Hindlimb muscle (tissue), 1 donor: ENCODE measurements around the gene CPEB1. TPM values are rescaled to one million over a fixed set of nuclear protein-coding genes. Genes with fewer than 3 reads are reported as not detected.

Experiments
- DNase-seq: peaks from one replicate; pipeline ENCODE4 v3.0.0-alpha.2; 2013
- polyA plus RNA-seq: library from polyadenylated mRNA; unstranded; fragments of 120-200 nt; gene quantifications from one replicate; pipeline ENCODE4 v1.2.1, GENCODE V29; 2013; ENCODE audit not compliant: insufficient read length

CPEB1 gene
- polyA plus RNA-seq, 1 donor = 0.41 TPM

DNA sequence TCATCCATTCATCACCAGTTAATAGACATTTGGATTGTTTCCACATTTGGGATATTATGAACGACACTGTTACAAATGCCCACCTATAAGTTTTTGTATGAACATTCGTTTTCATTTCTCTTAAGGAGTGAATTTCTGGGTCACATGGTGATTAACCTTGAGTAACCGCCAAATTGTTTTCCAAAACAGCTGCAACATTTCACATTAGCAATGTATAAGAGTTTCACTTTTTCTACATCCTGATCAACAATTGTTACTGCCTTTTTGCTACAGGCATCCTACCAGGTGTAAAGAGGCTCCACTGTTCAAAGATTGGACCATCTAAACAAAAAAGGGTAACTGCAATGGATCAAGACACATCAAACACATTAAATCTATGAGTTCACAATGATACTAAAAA, 52.0 kb downstream of the CPEB1 start:
- no peak for DNase-seq

DNA sequence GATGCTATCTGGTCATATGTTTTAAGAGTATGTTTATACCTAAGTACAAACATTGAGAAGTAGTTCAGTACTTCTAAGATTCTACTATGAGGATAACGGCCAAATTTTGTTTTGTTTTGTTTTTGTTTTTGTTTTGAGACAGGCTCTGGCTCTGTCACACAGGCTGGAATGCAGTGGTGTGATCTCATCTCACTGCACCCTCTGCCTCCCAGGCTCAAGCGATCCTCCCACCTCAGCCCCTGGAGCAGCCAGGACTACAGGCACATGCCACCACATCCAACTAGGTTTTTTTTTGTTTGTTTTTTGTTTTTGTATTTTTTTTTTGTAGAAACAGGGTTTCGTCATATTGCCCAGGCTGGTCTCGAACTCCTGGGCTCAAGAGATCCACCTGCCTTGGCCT, 59.4 kb downstream of the CPEB1 start:
- no peak for DNase-seq

DNA sequence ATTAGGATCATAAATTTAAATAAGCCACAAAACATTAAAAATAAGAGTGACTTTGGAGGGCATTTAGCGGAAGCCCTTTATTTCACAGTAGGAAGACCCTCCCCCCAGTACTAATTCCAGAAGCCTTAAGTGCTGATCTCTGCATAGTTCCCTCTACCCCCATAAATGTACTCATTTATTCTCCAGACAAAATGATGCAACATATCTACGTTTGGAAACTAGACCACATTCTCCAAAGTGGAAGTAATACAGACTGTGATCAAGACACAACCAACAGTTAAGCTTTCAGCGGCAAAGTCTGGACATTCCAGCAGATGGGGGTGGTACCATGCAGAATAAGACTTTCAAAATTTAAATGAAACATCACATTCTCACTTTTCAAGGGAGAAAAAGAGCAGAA, 62.1 kb downstream of the CPEB1 start:
- DNase-seq = no peak

DNA sequence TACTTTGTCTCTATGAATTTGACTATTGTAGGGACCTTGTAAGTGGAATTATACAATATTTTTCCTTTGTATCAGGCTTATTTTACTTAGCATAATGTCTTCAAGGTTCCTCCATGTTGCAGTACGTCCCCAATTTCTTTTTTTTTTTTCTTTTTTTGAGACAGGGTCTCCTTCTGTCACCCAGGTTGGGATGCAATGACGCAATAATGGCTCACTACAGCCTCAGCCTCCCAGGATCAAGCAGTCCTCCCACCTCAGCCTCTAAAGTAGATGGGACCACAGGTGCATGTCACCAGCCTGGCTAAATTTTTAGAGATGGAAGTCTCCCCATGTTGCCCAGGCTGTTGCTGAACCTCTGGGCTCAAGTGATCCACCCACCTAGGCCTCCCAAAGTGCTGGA, 66.5 kb downstream of the CPEB1 start:
- no peak for DNase-seq

DNA sequence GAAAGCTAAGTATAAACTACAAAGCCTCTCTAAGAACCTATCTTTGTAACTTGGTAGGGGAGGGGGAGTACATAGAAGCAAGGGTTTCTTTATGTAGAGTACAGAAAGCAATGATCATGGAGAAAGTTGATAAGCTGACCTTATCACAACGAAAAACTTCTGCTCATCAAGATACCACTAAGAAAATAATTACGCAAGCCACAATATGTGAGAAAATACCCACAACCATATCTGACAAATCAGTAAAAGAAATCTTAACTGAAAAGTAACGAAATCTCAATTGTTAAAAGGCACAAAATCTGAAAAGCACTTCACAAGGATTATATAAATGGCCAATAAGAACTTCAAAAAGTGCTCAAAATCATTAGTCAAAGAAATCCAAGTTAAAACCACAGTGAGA, 71.8 kb downstream of the CPEB1 start:
- no peak for DNase-seq

DNA sequence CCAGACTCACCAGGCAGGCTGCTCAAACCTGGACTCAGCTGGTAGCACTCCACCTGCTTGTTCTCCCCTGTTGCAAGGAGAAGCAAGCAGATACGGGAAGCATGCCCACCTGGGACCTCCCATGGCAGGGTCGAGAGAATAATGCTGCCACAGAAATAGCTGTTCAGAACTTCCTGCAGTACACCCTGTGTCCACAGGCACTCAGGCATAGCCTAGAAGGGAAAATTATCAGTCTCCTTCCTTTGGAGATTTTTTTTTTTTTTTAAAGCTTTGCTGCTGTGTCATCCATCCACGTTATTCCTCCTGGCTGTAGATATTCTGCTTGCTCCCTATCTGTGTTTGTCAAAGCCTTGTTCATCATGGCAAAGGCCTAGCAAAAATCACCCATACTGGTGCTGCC, 74.2 kb downstream of the CPEB1 start:
- DNase-seq = no peak

DNA sequence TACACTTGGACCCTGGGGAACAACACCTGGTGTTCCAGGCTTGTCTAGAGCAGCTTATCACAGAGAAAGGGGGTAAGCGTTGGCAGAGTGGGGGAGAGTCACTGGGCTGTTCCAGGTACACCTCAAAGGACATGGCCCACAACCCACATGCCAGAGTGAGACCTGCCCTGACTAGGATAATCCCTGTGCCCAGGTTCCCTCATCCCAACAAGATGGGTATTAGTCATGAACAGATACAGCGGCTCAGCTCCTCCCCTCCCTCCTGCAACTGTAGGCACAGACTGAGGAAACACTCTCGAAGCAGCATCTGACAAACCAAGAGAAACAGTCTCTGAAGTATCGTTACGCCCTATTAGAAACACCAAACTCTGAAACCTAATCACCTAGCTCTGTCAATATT, 74.9 kb downstream of the CPEB1 start:
- DNase-seq = no peak

DNA sequence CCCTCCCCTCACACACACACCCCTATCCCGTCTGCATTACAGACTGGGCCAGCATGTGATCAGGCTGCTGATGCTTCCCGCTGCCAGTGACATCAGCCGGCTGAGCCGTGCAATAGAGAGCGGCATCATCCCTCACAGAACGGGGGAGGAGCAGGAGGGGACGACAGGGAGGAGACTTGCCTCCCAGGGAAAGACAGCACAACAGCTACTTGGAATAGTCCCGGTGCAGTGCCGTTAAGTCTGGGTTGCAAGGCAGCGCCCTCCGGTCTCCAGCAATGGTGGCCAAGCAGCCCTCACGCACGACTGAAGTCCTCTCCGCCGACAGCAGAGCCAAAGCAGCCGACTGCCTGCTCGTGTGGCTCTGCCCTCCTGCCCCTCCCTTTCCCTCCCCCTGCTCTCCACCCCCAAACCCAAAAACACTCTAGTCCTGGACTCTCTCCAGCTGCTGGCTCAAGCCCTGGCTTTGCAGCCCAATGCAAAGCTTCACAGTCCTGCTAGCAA, 75.4 kb downstream of the CPEB1 start:
- peak; percentile 74 for DNase-seq

DNA sequence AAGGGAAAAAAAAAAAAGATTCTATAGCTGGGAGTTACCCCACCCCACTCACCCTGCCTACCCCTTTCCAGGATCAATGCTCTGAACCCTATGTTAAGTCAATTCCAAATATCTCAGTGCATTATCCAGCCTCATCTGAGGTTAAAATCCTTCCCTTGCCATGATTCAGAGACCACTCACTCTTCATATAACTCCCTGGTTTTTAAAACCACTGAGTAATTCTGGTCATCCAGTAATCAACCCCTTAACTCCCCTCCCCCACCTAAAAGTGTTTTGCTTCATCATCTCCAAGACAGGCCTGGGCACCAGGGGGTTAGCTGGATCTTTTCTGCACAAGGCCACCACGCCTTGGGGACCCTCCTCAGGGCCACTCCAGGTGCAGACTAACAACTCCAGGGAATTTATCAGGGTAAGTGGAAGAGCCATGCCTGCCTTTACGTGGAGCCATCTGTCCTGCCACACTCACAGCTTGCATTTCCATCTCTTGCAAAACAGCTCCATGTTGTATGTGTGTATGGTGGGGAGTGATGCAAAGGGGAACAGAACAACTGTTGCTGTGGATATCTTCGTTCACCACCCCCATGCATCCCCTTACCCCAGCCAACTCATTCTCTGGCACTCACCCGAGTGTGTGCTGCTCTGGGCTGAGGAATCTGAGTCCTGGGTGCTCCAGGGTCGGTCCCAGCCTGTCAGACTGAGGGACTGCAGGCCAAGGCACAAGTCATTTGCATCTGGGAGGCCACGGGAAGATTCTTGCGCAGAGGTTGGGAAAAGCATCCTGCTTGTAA, 76.2 kb downstream of the CPEB1 start:
- DNase-seq = no peak

DNA sequence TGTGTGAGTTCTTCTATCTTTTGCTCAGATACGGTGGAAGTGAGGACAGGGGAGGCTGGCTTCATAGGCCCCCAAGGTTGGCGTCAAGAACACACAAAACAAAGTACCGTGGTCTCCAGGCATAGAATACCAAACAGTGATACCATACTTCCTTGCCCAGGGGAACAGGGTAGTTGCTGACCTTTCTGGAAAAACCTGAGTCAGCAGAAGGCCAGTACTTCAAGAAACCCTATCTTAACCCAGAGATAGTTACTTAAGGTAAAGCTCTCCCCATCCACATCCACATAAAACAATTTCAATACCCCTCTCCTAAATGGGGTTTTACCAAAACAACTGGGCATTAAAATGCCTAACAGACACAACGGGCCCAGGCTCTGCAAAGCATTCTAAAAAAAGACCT, 77.3 kb downstream of the CPEB1 start:
- no peak for DNase-seq

DNA sequence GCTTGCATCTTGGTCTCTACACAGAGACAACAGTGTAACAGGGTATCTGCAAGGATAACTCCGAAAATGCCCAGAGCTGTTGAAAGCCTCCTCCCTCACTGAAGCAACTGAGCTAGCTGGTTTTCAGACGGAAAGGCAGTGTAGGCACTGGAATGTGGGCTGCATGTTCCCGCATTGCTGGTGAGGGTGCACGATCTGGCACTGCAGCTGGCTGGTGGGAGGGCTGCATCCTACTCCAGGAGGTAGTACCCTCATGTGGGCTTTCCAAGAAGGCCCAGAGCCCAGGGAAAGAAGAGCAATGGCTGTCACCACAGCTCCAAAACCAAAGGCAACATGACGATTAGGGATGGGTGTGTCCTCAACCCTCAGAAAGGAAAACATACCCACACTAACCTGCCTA, 78.2 kb downstream of the CPEB1 start:
- no peak for DNase-seq

DNA sequence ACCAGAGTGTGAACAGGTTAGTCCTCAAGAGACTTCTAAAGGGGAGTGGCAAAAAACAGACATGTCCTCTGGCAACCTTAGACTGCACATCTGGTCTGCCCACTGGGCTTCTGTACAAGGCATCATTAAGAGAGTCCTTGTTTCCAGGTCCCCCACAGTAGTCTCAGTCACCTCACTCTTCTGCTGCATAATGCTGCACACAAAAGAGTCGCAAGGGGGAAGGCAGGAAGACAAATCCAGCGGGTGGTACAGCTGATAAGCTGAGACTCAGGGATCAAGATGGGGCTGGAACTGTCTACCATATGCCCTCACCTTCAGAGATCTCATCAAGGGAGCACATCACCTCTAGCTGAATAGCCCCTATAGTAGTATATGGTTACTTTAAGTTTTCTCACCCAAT, 79.5 kb downstream of the CPEB1 start:
- DNase-seq = no peak

DNA sequence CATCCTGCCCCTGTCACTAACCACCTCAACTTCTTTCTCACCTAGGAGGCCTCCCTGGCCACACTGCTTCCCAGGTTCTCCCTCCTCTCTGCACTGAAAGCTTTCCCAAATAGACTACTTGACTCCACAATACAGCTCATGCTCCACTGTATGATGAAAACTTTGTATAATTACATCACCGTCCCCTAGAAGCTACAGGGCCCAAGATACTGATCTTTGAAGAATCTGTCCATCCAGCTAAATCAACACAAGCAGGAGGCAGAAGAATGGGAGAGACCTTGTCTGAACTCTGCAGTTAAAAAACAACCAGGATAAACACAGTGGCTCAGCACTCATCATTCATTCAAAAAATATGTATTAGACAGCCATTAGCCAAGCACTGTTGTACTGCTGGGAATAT, 80.5 kb downstream of the CPEB1 start:
- no peak for DNase-seq

DNA sequence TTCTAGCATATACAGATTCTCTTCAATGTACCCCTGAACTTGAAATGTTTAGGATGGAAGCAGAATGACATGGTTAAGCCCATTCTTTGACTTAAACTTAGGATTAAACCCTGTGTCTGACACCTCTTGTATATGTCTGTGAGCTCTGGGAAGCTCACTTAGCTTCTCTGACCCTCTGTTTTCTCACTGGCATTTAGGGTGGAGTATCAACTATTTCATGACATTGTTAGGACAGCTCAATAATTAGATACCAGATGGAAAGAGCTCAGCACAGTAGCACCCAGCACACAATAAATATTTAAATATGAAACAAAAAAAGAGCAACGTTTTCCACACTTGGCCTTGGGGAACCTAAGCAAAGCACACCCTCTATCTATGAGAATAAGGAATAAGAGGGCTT, 88.7 kb downstream of the CPEB1 start:
- no peak for DNase-seq

DNA sequence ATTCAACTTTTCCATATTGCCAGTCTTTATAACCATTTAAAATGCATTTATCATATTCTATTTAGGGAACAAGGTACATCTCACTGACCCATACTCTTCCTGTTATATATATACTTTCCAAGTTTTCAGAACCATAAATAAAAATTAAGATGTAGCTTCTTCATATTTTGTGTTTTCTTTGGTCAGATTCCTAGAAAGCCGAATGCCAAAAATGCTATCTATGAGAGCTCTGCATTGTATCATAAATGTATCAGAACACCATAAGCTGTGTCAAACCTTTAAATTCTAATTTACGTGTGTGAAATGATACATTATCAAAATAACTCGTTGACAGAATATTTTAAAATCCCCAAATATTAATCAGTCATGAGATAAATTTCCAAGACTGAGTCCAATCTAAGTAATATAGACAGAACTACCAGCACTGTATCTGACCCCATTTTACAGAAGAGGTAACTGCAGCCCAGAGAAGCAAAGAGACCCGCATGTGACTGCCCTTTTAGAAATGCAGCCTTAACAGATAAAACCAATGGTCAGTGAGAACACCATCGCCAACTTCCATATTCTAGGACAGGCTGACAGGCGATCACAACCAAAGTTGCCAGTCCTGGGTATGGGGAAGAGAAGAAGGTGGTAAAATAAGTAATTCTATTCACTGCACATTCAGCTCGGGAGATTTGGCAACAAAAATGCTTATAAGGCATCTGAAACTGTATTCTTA, 90.7 kb downstream of the CPEB1 start:
- no peak for DNase-seq

DNA sequence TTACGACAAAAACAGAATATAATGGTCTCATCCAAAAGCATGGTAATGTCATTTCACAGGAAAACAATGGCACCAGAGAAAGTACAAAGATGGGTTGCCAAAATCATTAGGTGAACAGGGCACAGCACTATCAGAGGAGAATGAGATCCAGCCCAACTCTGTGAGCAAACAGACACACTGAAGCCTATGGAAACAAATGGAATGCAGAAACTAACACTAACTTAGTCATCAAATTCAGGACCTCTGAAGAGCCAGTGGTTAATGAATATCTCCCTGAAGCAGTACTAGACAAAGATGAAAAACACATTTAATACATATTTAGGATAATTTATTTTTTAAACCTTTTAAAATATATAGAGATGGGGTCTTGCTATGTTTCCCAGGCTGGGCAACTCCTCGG, 92.3 kb downstream of the CPEB1 start:
- no peak for DNase-seq

DNA sequence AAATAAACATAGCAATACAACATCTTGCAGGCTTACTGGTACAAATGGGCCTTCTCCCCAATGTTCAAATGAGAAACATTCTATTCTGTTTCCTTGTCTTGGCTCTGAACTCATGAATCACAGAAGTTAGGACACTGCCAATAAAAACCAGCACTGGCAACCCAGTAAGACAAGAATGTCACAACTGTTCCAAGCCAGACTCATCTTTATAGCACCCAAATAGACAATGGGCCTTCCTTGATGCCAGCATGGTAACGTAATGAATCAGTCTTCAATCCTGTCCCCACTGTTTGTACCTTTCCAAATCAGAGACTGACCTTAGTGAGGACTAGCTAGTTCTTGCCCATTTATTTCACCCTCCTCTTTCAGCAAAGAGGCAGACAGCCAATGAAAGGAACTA, 92.8 kb downstream of the CPEB1 start:
- DNase-seq = no peak

DNA sequence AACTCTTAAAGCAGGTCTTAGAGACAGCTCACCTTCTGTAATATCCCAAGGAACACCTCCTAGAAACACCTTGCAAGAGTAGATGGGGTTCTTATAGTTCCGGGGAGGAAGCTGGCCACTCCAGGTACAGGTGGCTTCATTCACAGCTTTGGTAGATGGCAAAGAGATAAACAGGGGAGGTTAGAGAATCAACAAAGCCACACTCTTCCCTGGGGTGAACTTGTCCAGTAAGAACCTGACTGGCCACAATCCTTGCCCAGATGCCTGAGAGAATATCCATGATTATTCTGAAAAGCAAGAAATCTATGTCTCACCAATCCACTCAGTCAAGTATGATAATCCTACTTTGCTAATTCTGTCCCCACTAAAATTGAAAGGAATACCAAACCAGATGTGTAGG, 93.3 kb downstream of the CPEB1 start:
- DNase-seq = no peak

DNA sequence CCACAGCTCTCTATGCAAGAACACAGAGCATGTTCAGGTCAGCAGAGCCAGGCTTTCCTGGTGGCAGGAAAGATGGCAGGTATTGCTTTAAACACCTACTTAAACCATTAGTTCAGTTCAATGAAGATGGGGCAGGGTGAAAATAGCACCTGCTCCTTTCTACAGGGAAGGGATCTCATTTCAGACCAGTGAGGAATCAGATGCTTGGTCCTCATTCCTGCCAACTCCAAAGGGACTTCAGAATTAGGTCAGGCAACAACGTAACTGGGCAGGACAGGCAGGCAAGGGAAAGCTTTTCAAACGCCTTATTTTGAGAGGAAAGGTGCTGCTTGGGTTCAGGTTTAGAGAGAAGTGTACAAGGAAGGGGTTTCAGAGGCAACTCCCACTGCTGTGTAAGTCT, 94.3 kb downstream of the CPEB1 start:
- no peak for DNase-seq

DNA sequence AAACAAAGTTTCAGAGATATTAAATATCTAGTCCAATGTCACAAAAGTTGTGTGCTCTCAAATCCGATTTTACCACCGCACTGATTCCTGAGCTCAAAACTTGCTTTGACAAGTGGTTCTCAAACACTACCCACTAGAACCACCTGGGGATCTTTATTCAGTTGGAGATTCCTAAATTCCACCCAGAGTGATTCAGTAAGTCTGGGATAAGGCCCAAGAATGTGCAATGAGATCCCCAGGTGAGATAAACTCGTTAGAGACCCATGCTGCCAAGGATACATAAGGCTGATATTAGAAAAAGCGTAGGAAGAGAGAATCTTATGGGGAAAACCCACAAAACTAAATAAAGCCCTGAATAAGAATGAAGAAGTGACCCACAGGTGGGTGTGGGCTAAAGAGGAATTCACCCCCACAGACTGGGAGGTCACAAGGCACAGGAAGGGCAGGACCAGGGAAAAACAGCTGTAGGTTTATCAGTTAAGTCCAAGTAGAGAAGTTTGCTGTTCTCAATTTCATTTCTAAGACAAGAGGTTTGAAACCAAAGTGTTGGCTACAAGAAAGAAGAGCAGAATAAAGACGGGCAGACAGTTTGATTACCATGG, 95.4 kb downstream of the CPEB1 start:
- DNase-seq = no peak

DNA sequence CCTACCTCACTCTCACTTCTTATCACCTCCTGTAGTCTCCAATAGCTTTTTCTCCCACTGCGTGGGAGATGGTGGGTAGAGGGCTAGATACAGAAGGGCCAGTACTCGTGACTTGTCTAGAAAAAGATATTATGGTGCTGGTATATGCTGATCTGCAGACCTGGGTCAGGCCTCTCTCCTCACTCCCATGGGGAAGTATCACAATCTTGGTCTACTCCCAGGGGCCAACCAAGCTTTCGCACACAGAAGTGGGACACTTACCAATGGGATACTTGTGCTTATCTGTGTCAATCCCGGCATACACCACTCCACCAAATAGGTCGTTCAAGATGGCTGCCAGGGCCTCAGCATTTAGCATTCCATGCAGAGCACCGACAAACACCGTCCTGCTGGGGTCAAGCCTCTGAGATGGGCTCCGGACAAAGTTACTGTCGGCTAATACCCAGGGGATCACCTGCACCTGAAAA, 97.9 kb downstream of the CPEB1 start:
- no peak for DNase-seq

DNA sequence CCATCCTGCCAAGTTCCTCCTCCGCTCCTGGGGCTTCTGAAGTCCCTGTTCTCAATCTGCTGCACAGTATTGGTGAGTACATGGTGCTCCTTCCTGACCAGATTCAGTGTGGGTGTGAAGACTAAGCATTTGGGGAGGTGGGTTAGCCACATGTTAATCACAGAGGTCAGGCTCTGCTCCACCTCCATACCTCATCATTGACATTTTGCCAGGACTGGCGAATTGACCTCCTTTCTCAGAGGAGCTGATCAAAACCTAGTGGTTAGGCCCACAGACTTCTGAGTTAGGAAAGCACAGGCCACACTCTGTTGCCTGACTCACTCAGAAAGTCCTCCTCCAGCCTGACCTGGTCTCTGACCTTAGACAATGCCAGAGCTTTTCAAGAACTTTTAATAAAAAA, 98.5 kb downstream of the CPEB1 start:
- DNase-seq = no peak

DNA sequence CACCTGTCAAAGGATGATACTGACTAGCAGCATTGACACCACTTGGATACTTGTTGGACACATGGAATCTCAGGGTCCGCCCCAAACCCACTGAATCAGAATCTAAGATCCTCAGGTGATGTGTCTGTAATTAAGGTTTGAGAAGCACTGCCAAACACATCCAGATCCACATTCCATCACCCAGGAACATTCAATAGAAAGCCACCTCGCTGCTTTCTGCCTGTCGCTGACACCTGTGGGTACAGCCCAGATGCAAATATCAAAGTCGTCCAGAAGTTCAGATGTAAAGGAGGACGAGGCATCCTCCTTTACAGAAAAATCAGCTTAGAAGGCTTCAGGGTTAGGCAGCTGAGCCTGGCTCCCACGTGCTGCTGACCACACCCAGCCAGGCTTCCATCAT, 101.7 kb downstream of the CPEB1 start:
- no peak for DNase-seq

DNA sequence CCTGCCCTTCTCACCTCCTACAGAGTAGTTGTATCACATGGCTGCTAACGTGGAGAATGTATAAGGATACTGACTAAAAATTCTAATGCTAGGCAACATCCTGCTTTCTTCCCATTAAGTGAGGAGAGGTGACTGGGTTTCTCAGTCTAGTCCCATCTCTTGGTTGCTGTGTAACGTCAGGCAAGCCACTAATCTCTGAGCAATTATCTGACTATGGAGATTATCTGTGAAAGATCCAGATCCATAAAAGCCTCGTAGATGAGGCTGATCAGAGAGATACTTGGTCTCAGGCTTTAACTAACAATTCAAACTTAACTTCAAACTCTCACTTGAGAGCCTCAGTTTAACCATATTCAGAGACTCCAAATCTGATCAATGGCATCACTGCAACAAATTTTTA, 102.2 kb downstream of the CPEB1 start:
- DNase-seq = no peak
